AG04449 (cell line): ENCODE data around the gene ARRDC3.
"Not testable (repeated sequence)": the region's sequence is repeated elsewhere in the genome, so short reads cannot be mapped to it uniquely, and the experiment has no call there.

Experiments used
- CTCF ChIA-PET: fragments of 350-600 bp; formaldehyde crosslinking; extraction: SDS; loops from one replicate; lab custom pipeline; 2021; ENCODE audit warnings: antibody characterized with exemption; lab: Yijun Ruan, JAX
- POLR2A ChIA-PET: fragments of 400-600, 350-600 bp; formaldehyde crosslinking; extraction: SDS; loops from one replicate; lab custom pipeline; 2020; ENCODE audit warnings: antibody characterized with exemption, inconsistent platforms; lab: Yijun Ruan, JAX
- DNase-seq: peaks from one replicate; pipeline ENCODE4 v3.0.0-alpha.2; 2010; ENCODE audit warnings: low read depth, low spot score
- H3K4me3 ChIP-seq: 2 replicates; pipeline ENCODE4 v1.5.1; 2011; ENCODE audit warnings: low read depth, mild to moderate bottlenecking, control low read depth, low read length
- CTCF ChIP-seq: IDR thresholded peaks from one replicate; pipeline ENCODE4 v1.5.1; 2011; ENCODE audit warnings: mild to moderate bottlenecking, moderate library complexity, low read length, control low read depth, inconsistent platforms; ENCODE audit not compliant: insufficient read depth; ENCODE audit errors: missing control alignments

Gene ARRDC3

GRCh38 chr5:91339063-91339705 is 43.9 kb downstream of the ARRDC3 start:
- peak; percentile 9 for DNase-seq
- ChIA-PET CTCF (interaction anchor here (0.8 kb wide), 1 partner anchor 8 kb away, joined by 3 read pairs; no protein-coding TSS in a partner anchor), POLR2A (no interaction called here)
- no peak overlapping the region for H3K4me3 ChIP-seq
- TF ChIP-seq CTCF, result no peak

- no peak overlapping the region for H3K4me3 ChIP-seq
- no peak for DNase-seq
- ChIA-PET POLR2A (no interaction called here), CTCF (no interaction called here)
- TF ChIP-seq CTCF, result no peak
Observed at GRCh38 chr5:91332267-91333045, 50.7 kb downstream of the ARRDC3 start.

- ChIA-PET CTCF (interaction anchor here (0.7 kb wide), 1 partner anchor 27 kb away, joined by 3 read pairs; no protein-coding TSS in a partner anchor), POLR2A (no interaction called here)
- no peak for DNase-seq
- TF ChIP-seq CTCF, result no peak
- H3K4me3 ChIP-seq, result no peak overlapping the region
Observed at GRCh38 chr5:91331705-91332104, 51.4 kb downstream of the ARRDC3 start.

DNA sequence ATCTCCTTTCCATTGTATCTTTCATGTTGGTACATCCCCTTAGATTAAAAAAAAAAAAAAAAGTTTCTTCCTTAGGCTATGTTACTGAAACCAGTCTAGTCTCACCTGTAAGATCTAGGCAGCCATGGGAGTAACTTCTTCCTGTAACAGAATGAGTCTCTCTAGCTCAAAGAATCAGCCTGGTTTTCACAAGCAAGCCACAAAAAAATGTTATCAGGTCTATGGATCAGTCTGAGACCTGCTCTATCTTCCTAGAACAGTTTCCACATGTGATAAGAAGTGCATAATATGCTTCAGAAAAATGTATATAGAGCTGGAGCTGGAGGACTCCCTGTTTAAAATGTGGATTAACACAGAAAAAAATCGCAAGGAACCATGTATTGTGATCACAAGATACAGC is 53.8 kb downstream of the ARRDC3 start:
- no peak for DNase-seq
- POLR2A ChIA-PET, result no interaction called here
- CTCF ChIA-PET, result no interaction called here
- no peak overlapping the region for H3K4me3 ChIP-seq
- TF ChIP-seq CTCF, result no peak

DNA sequence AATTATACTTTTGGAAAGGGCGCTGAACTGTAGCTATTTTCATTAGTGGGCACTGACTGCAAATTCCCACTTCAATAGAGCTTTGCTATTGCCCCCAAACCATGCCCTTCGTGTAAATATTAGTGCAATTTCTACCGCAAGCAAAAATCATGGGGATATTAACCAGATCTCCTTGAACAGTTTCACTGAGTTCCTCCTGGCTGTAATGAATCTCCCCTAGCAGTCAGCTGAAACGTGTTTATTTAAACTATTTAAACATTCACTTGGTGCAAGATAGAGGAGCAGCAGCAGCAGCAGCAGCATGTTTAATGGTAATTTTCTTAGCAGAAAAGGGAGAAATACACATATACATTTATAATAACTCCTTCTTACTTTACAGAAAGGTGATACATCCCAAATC is 54.4 kb downstream of the ARRDC3 start:
- no peak overlapping the region for H3K4me3 ChIP-seq
- TF ChIP-seq CTCF, result no peak
- POLR2A ChIA-PET, result no interaction called here
- DNase-seq, result no peak
- CTCF ChIA-PET, result no interaction called here

DNA sequence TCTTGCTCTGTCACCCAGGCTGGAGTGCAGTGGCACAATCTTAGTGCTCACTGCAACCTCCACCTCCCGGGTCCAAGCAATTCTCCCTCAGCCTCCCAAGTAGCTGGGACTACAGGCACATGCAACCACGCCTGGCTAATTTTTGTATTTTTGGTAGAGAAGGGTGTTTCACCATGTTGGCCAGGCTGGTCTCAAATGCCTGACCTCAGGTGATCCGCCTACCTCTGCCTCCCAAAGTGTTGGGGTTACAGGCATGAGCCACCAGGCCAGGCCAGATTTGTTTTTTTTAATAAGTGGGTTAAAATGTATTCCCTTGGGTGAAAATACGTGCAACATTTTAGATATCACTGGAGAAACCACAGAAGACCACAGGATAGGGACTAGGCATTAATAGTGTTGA is 60.1 kb downstream of the ARRDC3 start:
- POLR2A ChIA-PET, H3K4me3 ChIP-seq, DNase-seq, CTCF ChIA-PET: not testable (repeated sequence)
